CD4-positive, alpha-beta T cell treated with Interleukin-4 for 1 hour (primary cell): ENCODE measurements around the gene IGF2R.

Experiments used
- DNase-seq, 2 donors: peaks; one replicate each; pipeline ENCODE4 v3.0.0-alpha.2; 2020 to 2022

IGF2R gene

DNA sequence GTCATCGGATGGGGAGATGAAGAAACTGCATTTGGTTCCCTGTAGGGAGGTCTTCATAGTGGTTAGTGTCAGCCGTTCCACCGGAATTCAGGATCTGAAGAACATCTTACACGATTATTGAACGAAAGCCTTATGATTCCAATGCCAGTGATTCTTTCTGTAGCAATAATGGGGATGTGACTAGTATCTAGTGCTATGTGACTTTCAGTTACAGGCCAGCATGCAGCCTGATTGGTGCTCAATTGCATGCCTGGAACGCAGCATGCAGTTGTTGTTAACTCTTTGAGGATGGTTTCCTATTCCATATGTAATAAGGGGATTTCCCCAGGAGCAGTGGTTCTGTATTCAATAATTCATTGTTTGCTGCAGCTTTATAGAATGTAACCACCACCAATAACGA, 81.1 kb downstream of the IGF2R start:
- no peak for DNase-seq

- peak in 1 of 2 donors; percentile 8 for DNase-seq
Measured at GRCh38 chr6:160051390-160051789, 82.5 kb downstream of the IGF2R start.

- no peak for DNase-seq
Measured at GRCh38 chr6:160054271-160054670, 85.4 kb downstream of the IGF2R start.

- DNase-seq = no peak
Measured at GRCh38 chr6:160054913-160055312, 86.0 kb downstream of the IGF2R start.

GRCh38 chr6:160055378-160055777, 86.5 kb downstream of the IGF2R start:
- no peak for DNase-seq

DNA sequence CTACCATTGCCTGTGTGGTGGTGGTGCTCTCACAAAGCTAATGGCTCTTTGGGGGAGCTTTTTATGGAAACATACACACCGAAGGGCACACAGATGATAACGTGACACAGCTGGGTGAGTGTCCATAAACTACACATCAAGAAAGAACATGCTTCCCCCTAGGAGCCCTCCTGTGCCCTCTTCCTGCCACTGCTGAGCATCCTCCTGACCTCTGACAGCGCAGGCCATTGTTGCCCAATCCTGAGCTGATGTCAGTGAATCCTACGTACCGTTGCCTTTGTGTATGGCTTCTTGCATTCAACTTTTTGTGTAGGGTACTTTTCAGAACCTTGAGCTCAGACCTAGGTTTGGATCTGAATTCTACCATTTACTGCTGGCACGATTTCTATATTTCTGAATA, 86.9 kb downstream of the IGF2R start:
- no peak for DNase-seq

- no peak for DNase-seq
Measured at GRCh38 chr6:160057080-160057479, 88.2 kb downstream of the IGF2R start.

GRCh38 chr6:160058603-160059215, 89.8 kb downstream of the IGF2R start:
- DNase-seq = no peak

- DNase-seq = no peak
Measured at GRCh38 chr6:160060221-160060620, 91.3 kb downstream of the IGF2R start.

GRCh38 chr6:160060920-160061447, 92.1 kb downstream of the IGF2R start:
- no peak for DNase-seq

GRCh38 chr6:160063771-160064413, 95.0 kb downstream of the IGF2R start:
- DNase-seq = no peak

- DNase-seq = no peak
Measured at GRCh38 chr6:160065200-160065599, 96.3 kb downstream of the IGF2R start.

DNA sequence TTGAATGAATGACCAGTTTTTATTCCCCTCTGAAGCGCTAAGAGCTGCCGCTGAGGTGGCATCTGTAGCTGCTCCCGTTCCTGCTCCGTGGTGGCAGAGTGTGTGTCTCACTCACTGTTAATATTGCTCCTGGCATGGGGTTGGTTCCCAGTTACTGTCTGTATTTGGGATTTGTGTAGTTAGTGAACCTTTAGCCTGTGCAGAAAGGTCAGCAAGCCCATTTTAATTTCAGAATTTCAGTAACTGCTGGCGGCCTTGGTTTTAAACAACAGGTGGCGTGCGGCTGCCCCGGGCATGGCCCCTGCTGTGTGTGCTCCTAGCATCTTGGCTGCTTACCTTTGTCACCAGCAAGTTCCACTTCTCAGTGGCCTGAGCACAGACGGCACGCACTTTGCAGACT, 98.7 kb downstream of the IGF2R start:
- no peak for DNase-seq

DNA sequence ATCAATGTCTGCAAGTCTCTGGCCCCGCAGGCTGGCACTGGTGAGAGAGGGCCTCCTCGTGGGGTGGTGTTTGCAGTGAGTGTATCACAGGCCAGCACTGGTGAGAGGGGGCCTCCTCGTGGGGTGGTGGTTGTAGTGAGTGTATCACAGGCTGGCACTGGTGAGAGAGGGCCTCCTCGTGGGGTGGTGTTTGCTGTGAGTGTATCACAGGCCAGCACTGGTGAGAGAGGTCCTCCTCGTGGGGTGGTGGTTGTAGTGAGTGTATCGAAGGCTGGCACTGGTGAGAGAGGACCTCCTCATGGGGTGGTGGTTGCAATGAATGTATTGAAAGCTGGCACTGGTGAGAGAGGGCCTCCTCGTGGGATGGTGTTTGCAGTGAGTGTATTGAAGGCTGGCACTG, 99.5 kb downstream of the IGF2R start:
- no peak for DNase-seq

- DNase-seq = peak; percentile 43 to 55
Measured at GRCh38 chr6:160069050-160069454, 100.2 kb downstream of the IGF2R start.

DNA sequence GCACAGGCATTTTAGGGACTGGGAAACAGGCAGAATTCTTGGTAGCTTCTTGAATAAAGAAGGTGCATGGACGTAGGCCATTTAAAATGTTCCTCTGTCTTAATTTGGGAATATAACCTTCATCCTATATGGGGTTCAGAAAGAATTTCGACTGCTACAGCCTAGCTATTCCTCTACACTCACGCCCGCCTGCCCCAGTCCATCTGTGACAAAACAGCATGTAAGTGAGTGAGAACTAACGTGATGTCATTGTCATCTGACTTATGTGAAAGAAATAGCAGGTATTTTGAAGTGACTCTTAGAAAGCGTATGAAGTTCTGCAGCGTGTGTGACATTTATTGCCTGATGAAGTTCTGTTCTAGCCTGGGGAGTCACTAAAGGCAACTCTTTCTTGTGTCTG, 100.6 kb downstream of the IGF2R start:
- no peak for DNase-seq

GRCh38 chr6:160070427-160070826, 101.5 kb downstream of the IGF2R start:
- no peak for DNase-seq

DNA sequence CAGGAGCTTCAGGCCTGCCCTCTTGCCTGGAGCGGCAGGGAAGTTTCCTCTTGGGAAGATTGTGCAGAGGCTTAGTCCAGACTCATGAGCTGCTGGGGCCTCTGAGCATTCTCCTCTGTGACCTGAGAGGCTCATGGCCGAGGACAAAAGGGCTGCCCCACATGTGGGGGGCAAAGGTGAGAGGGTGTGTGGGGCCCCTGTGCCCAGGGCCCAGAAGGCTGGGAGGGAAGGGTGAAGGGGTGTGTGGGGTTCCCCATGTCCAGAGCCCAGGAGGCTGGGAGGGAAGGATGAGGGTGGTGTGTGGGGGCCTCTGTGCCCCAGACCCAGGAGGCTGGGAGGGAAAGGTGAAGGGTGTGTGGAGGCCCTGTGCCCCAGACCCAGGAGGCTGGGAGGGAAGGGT, 101.9 kb downstream of the IGF2R start:
- DNase-seq = no peak

DNA sequence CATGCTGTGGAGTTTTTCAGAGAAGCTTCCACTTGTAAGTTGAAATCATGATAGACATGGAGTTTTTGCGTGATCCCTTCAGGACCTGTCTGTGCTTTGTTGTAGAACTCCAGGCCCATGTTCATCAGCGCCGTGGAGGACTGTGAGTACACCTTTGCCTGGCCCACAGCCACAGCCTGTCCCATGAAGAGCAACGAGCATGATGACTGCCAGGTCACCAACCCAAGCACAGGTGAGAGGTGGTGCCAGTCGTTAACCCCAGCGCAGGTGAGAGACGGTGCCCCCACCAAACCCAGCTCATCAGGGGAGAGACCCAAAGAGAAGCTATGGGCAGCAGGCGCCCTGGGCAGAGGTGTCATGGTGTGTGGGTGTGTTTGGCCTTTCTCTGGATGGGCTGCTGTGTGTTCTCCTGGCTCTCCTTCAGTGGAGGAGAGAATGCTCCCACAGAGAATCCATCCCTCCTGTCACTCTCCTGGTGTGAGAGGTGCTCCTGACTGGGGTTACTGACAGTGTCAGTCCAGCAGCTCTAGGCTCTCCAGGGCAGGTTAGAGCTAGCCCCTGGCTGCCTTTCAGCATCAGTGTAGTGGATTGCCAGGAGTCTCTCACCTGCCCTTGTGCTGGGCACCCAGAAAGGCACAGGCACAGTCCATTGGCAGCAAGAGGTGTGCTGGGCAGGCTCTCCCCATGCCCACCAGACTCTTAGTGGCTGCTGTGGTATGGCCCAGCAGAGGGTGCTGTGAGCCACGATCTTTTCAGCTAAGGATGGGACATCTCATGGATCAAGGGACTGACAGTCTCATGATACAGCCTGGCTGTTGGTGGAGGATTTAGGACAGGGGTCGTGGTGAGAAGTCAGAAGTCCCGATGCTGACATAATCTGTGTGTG, 103.2 kb downstream of the IGF2R start:
- no peak for DNase-seq

- no peak for DNase-seq
Measured at GRCh38 chr6:160073272-160073671, 104.4 kb downstream of the IGF2R start.

DNA sequence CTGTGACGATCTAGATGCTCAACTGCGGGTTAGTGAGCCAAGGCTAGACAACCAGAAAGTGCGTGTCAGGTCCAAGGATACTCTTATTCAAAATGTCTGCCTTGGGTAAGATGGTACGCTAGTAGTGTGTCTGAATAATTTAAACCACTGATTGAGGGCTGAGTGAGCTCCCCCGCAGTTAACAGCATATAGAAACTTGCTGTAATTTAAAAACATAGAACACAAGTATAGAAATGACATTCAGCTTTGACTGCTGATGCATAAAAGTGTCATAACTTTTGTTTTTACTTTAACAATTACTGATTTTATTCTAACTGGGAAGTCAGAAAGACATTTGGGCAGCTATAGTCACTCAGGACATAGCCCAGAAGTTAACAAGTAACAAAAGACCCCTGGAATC, 107.1 kb downstream of the IGF2R start:
- DNase-seq = no peak

DNA sequence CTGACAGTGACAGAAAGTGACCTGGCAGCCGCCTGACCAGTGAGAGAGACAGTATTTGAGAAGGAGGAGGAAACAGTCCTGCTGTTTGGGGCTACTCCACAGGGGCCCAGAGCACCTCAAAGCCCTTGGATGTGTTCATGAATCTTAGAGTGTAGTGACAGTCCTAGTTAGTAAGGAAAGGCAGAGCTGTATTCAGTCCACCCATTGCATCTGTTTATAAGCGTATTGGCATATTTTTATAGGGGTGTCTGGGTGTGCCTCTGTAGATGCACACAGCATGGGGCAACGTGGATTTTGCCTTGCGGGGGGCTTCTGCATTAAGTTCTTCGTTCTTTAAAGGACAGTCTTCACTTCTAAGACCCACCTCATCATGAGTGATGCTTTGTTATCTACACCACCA, 108.1 kb downstream of the IGF2R start:
- DNase-seq = no peak

DNA sequence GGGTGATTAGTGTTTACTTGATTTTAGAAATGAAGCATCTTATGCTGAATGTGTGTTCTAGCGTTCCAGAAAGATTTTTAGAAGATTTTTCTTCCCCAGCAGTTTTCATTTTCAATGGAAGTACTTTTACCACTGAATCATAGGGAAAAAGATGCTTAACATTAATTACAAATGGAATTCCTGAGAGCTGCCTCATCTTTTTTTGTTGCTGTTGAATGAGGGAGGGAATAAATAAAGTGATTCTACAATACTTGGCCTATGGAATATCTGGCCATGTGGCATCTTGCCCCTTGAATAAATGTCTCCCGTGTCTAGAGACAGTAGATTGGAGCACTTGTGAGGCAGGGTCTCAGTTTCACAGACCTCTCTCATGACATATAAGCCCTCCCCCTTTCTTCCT, 108.6 kb downstream of the IGF2R start:
- DNase-seq = no peak
